ENCODE measurements around the gene OSER1.

OSER1 gene

DNA sequence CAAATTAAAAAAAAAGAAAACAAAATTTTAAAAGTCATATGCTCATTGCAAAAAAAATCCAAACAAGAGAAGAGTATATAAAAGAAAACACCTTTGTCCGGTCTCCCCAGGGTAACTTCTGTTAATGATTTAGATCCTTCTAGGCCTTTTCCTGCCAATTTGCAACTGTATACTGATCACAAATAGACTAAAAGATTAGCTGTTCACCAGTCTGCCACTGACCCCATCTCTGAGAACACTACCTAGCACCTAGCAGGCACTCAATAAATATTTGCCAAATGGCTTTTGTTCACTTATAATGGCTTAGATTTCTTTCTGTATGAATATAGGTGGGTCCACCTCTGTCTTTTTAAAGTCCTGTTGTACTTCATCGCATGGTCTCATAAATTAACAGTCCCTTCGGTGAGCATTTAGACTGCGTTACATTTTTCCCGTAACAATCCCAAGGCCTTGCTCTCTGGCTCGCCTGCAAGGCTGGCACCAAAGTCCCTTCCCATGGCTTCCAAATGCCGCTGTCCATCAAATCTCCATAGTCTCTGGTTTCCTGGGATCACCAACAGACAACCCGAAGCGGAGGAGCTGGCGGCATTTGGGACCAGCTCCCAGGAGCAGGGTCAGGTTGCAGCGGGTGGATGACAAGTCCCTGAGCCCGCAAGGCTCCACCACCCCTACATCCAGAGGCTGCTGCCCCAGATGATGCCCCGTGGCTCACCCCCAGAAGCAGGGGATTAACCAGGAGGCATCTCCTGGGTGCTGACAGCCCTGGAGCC lies 35.4 kb downstream of the OSER1 start:
- no peak for DNase-seq (ENCODE audit: low read depth in 3 of 3)

DNA sequence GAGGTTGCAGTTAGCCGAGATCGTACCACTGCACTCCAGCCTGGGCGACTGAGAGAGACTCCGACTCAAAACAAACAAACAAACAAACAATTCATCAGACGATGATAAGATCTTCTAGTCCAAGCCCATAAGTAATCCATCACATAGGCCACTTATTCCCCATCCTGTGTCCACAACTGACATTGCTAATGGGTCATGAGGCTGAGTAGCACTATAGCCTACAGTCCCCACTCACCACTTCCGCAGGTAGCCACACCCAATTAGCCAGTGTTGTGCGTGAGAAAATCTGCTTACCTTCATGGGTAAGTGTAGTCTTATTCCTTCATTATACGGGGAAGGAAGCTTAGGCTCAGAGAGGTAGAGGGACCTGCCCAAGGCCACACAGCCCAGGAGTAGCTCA lies 36.7 kb downstream of the OSER1 start:
- no peak for DNase-seq (ENCODE audit: low read depth in 3 of 3)

DNA sequence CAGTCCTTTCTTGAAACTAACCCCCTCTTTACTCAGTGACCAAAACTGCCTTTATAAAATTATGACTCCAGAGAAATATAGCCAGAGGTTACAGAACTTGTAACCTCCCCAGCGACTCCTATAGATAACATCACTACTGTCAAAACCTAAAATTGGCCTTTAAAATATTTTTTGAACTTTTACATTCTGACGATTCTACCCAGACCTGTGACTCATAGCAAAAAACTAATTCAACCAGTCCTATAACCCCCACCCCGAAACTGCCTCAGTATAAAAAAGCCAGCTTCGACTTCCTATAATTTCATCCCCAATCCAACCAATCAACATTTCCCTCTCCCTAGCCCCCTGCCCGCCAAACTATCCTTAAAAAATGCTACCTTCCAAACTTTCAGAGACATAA lies 37.5 kb downstream of the OSER1 start:
- no peak for DNase-seq (ENCODE audit: low read depth in 3 of 3)

DNA sequence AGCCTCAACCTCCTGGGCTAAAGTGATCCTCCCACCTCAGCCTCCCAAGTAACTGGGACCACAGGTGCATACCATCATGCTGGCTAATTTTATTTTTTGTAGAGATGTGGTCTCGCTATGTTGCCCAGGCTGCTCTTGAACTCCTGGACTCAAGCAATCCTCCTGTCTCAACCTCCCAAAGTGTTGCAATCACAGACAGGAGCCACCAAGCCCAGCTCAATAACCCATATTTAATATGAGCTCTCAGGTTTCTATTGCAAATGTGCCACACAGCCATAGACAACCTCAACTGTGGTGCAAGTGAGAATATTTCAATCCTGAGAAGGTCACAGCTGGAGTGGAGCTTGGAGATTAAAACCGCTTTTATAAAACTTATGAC lies 38.0 kb downstream of the OSER1 start:
- DNase-seq (ENCODE audit: low read depth in 3 of 3) = no peak

DNA sequence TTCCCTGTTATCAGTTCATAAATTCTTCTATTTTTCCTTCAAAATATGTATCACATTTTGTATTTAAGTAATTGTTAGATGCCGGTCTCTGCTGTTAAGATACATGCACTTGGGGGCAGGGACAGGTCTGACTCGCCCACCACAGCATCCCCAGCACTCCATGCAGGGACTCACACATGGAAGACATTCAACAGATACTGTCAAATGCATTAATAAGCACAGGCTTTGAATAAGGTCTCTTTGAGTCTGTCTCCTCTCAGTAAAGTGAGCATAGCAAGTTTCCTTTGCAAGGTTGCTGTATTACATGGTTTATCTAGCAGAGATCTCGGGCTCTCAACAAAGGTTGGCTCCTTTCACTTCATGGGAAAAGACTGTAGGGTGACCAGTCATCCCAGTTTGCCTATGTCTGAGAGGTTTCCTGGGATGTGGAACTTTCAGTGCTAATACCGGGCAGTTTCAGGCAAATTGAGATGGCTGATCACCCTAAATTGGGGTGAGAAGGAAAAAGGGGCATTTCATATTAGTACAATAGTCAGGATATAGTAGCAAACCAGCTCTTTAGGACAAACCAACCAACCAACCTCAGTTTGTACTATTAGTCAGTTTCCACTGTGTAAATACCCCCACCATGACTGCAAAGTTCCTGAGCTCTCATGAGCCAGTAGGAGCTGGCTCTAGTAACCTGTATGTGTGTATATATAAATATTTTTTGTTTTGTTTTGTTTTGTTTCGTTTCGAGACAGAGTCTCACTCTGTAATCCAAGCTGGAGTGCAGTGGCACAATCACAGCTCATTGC lies 38.6 kb downstream of the OSER1 start:
- DNase-seq (ENCODE audit: low read depth in 3 of 3) = no peak

DNA sequence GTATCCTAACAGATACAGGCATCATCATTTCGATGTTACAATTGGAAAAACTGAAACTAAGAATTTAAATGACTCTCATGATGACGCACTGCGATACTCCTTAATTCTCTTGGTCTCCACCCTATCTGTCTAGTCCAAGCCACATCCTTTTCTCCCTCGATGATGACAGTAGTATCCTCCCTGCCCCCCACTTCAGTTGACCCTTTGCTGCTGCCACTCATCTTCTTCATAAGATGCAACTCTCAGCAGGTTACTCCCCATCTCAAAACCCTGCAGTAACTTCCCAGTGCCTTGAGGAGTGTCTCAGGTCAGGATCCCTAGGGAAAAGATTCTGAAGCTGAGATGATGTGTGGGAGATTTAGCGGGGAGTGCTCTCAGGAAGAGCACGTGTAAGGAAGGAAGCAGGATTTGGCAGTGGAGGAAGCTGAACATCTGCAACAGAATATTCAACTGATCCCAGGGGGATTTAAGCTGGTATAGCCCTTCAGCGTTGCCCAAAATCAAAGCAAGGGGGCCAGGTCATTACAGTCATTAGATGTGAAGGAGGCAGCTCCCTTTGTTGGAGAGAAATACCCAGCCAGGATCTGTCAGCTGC lies 39.7 kb downstream of the OSER1 start:
- no peak for DNase-seq (ENCODE audit: low read depth in 3 of 3)

DNA sequence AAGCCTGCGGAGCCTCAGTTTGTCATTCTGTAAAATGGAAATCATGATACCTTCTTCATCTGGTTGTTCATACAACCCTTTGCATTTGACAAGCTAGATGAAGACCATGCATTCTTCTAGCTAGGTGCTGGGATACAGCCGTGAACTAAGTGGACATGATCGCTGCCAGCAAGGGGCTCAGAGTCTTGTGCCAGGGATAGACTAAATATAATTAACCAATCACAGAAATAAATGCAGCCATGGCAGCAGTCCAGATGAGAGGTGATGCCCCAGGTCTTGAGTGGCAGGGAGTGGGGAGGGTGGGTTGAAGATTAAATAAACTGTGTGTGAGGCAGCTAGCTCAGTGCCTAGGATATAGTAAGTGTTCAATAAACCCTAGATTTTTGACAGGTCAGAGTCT lies 42.8 kb downstream of the OSER1 start:
- DNase-seq (ENCODE audit: low read depth in 3 of 3) = no peak

DNA sequence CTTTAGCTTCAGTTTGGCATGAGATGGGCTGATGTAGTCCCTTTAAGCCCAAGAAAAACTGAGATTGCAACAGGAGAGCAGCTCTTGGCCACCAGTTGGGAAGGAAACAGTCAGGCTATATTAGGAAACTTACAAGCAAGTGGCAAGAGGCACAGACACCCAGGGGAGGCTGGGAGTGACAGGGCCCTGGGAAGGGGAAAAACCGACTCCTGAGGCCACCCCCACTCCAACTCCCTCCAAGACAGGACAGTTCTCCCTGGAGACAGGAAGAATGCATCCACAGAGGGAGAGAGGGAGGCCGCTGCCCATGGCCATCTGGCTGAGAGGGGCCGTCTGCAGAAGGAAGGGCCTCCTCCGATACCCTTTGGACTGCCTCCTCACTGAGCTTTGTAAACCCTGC lies 44.1 kb downstream of the OSER1 start:
- no peak for DNase-seq (ENCODE audit: low read depth in 3 of 3)

DNA sequence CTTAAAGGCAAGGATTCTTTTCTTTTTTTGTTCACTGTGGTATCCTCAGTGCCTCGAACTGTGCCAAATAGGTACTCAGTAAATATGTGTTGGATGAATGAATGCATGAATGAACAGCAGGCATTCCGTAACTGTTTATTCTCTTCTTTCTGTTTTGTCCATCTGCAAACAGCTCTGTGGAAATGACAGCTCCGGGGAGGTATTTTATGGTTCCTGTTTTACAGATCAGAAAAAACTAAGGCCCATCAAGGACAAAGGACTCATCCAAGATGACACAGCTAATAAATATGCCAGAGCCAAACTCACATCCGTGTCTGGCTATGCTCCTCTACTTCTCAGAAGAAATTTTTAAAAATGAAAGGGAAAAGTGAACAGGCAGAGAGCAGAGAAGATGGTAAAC lies 44.6 kb downstream of the OSER1 start:
- no peak for DNase-seq (ENCODE audit: low read depth in 3 of 3)

DNA sequence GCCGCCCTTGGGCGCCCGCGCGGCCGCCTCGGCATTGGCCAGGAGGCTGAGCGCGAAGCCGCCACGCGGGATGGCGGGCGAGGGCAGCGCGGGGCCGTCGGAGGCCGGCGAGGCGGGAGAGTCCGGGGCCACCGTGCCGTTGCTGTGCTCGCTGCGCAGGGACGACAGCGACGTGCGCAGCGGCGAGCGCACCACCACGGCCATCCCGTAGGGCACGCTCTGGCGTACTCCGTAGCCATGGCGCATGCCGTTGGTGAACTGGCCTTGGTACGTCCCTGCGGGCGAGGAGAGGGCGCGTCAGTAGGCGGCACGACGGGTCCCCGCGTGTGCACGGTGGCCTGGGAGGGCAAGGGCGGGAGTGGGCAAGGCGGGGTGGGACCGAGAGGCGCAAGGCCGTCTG lies 50.4 kb downstream of the OSER1 start:
- no peak for DNase-seq (ENCODE audit: low read depth in 3 of 3)

DNA sequence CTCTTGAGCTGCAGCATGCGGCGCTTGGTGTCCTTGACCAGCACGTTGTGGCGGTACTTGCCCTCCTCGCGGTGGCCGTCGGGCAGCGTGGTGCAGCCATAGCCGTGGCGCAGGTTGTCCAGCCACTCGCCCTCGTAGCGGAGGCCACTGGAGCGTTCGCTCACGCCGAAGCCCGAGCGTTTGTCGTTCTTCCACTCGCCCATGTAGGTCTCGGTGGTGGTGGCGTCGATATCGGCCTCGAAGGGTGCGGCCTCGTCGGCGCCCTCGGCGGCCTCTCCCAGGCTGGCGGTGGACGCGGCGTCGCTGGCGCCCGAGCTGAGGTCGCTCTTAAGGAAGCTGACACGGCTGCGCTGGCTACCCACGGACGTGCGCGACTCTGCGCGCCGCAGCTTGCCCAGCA lies 50.9 kb downstream of the OSER1 start:
- no peak for DNase-seq (ENCODE audit: low read depth in 3 of 3)

DNA sequence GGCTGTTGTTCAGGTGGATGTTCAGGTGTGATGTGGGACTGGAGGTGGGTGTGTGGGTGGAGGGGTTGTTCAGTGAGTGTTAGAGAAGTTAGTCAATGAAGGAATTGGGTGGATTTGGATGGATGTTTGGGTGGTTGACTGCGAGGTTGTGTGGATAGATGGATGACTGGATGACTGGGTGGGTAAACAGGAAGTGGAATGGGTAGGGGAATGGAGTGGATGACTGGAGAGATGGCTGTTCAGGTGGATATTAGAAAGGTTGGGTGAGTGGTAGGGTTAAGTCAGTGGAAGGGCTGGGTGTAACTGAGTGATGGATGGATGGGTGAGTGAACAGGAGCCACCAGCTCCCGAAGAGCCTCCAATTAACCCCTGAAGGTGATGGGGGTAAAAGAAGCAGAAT lies 51.4 kb downstream of the OSER1 start:
- no peak for DNase-seq (ENCODE audit: low read depth in 3 of 3)

DNA sequence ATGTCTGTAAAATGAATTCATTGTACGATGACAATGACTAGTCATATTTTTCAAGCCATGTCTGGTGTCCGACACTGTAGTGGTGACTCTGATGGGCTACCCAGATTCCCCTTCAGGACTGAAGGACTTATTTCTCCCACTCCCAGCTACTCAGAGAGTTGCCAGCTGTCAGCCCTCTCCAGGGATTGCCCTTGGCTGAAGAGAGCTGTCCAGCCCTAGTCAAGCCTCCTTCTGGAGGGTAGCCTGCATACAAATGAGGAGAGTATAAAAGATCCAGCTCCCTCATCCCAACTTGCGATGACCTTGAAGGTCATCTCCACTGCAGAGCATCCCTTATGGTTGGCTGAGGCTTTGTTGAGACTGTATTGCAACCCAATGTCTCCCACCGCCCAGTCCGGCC lies 53.5 kb downstream of the OSER1 start:
- no peak for DNase-seq (ENCODE audit: low read depth in 3 of 3)

DNA sequence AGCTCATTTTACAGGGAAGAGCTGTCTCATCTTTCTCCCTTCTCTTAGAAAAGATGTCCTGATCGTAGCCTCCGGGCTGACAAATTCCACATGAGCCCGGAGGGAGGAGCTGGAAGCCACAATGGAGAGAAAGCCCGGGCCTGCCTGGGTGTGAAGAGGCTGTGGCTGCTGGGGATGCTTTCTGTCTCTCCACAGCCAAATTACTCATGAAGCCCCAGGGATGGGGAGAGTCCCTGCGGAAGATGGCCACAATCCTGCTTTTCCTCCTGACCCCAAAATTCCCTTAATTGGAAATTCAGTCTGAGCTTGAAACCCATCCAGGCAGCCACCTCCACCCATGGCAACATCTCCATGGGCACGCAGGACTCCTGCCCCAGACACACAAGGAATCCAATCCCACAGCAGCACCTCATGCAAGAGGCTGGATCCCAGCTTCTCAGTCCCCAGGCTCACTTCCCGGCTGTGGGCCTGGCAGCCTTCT lies 56.0 kb downstream of the OSER1 start:
- no peak for DNase-seq (ENCODE audit: low read depth in 3 of 3)

DNA sequence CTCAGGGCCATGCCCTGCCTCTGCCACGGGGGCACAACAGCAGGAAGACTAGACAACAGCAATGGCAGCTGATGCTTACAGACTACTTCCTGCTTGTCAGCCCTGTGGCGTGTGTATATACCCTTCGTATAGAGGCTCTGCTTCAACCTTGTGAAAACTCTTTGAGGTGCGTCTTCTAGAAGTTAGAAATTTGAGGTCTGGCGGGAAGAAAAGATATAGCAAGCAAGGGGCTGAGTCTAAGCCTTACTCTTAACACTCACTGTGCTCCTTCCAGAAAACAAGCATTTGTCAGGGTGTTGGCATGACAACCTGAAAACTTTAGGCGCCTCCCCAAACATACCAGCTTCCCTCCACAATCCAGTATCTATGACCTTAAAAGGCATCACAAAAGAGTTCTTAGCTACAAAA lies 56.9 kb downstream of the OSER1 start:
- no peak for DNase-seq (ENCODE audit: low read depth in 3 of 3)

DNA sequence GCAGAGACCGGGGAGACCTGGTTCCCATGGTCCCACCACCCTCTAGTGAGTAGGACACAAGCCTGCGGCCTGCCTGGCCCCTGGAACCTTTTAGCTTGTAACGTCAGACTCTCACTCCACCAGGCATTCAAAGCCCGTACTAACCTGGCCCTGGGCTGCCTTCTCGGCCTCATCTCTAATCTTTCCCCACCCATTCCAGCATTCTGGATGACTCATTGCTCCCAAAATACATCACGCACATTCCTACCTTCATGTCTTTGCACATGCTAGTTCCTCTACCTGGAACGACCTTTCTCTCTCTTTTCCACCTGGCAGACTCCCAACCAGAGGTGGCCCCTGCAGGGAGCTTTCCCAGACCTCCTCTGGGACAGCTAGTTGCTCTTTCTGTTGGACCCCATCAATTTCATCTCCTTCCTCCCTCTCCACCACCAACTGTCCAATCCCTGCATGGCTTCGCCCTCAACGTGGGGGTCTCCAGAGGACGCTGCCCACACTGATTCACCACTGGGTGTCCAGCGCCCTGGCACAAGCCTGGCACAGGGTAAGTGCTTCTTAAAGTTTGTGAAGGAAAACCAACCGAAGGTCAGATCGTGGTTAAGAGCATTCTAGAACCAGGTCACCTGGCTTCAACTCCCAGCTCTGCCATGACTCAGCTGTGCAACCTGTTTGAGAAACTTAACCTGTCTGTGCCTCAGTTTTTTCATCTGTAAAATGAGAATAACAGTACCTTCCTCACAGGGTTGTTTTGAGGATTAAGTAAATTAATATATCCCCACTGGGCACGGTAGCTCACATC lies 58.8 kb downstream of the OSER1 start:
- DNase-seq (ENCODE audit: low read depth in 3 of 3) = no peak

DNA sequence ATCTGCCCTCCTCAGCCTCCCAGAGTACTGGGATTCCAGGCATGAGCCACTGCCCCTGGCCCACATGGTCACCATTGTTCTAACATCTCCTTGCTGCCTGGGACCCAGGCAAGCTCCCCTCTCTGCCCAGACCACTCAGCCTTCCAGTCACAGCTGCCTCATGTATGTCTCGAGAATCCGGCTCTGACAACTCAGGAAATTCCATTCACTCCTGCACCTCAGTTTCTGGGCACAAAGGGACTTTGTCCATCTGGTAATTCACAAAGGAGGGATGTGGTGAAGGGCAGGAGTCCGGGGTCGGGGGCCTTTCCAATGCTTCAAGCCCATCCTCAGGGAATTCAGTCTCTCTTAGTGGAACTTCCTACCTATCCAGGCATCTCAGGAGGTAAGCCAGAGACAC lies 64.3 kb downstream of the OSER1 start:
- no peak for DNase-seq (ENCODE audit: low read depth in 3 of 3)

All from stimulated activated CD4-positive, alpha-beta T cell treated with anti-CD3 and anti-CD28 coated beads, TNF-alpha, amount 100 ng/mL, for 48 hours (primary cell).